Stimulated activated CD8-positive, alpha-beta memory T cell treated with anti-CD3 and anti-CD28 coated beads, Interleukin-7, amount 100 ng/mL, for 24 hours (primary cell): Measurements from ENCODE around the gene JPT2.

Experiments
- DNase-seq: peaks from one replicate; pipeline ENCODE4 v3.0.0-alpha.2; 2020; ENCODE audit warnings: low read depth

The JPT2 gene

DNA sequence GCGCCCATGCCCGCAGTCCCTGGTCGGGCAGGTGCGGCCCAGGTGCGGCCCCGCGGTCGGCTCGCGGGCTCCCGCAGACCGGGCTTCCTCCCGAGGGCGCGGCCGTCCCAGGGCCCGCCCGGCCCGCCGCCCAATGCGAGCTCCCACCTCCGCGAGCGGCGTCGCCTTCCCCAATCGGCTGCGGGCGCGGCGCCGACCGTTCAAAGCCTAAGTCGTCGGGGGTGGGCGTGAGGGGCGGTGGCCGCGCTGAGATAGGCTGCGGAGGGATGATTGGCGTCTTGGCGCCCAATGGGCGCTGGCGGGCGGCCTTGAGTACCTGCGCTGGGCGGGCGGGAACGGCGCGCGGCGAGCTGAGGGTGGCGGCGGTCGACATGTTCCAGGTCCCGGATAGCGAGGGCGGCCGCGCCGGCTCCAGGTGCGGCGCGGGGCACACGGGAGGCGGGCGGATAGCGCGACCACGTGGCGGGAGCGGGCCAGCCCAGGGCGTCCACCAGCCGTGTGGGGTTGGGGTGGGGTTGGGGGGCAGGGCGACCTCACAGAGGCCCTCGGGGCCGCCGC lies at the start of gene JPT2:
JPT2 (plus strand) TSS at position 338 of the 558 bp plus-strand sequence; CDS start at position 372, 34 bp downstream.
- peak; percentile 92 for DNase-seq

GRCh38 chr16:1630450-1631213 lies 47.4 kb upstream of the JPT2 start:
- DNase-seq: no peak

- DNase-seq: no peak
Measured at GRCh38 chr16:1631230-1631629, 46.8 kb upstream of the JPT2 start.

DNA sequence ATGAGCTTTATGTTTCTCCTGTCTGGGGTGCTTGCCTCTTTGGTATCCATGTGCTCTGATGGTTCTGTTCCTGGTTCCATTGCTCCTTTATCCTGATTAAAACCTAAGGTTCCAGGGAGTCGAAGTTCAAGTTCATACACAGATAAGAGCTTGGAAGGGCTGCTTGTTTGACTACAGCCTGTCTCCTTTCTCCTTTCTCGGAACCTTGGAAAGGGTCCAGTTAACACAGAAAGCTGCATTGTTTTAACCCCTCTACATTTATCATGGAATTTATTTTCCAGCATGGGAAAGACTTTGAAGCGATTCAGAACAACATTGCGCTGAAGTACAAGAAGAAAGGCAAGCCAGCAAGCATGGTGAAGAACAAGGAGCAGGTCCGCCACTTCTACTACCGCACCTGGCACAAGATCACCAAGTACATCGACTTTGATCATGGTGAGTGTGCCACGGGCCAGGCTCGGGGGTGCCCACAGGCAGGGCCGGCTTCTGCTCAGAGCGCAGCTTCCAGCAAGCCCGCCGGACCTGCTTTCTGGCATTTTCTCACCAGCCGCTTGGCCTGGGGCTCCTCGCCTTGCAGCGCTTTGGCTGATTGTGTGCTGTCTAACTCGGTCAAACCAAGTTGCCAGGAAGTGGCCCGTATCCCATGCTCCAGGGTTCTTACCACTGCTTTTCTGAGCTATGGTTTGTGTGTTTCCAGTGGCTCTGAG lies 46.0 kb upstream of the JPT2 start:
- DNase-seq: no peak

DNA sequence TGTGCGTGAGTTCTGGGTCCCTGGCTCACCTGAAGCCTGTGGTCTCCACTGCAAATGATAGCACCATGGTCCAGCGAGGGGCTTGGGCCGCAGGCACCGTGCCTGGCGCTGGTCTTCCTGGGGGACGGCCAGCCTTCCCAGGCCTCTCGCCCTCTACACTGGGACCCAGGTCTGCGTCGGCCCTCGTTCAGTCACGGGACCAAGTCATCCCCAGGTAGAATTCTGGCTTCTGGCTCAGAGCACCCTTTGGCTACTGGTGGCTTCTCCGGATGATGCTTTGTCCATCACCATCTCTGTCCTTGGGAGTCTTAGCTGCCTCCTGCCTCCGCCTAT lies 45.5 kb upstream of the JPT2 start:
- no peak for DNase-seq

DNA sequence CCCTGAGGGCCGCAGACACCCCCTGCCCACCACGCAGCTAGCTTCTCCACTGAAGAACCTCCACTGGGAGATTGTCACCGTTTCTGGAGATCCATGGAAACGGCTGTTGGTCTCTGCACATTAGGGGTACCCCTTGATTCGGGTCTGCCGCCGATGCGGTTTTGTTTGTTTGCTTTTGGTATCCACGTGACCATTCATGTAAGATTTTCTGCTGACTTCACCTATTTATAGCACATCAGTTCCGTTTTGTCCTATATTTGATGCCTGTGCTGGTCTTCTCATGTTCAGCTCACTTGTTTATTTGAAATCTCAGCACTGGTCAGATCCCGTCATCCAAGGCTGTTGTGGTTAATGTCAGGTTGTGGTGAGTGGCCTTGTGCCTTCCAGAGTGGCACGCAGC lies 44.8 kb upstream of the JPT2 start:
- no peak for DNase-seq

DNA sequence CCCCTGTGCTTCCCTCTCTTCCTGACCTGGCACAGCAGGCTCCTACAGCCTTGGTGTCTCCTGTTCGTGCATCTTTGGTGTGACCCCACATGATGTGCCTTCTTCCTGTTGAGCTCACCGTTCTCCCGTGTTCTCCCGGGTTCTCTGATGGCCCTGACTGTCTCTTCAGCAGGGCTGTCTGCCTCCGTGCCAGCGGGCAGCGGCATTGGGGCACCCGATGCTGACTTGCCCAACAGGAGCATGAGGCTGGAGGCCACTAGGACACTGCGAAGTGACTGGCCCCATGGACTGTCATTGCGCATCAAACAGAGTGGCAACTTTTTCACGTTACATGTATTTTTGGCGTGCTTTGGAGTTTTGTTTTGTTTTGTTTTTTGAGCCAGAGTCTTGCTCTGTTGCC lies 43.5 kb upstream of the JPT2 start:
- no peak for DNase-seq

DNA sequence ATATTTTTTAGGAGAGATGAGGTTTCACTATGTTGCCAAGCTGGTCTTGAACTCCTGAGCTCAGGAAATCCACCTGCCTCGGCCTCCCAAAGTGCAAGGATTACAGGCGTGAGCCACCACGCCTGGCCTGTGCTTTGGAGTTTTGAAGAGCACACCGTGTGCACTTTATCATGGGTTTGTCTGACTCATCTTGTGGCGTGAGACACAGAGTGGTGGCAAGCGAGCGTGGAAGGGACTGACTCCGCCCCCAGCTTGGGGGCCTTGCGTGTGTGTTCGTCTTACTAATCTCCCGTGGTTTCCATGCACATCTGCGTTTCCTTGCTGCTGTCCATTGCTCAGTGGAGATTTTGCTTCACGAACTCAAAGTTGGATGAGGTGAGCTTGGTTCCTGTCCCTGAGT lies 43.0 kb upstream of the JPT2 start:
- no peak for DNase-seq

- DNase-seq: no peak
Measured at GRCh38 chr16:1637526-1637925, 40.6 kb upstream of the JPT2 start.

GRCh38 chr16:1638757-1639156 lies 39.3 kb upstream of the JPT2 start:
- DNase-seq: no peak

DNA sequence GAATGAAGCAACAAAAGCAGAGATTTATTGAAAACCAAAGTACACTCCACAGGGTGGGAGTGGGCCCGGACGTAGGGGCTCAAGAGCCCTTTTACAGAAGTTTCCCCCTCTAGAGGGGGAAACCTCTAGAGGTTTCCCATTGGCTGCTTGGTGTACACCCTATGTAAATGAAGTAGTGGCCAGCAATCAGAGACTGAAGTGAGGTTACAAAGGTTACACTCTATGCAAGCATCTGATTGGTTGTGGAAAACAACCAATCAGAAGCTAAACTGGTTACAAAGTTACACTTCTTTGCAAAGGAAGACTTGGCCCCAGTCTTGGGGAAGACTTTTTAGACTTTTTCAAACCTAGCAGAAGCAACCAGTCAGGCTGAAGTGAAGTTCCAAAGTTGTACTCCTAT lies 38.8 kb upstream of the JPT2 start:
- DNase-seq: no peak

DNA sequence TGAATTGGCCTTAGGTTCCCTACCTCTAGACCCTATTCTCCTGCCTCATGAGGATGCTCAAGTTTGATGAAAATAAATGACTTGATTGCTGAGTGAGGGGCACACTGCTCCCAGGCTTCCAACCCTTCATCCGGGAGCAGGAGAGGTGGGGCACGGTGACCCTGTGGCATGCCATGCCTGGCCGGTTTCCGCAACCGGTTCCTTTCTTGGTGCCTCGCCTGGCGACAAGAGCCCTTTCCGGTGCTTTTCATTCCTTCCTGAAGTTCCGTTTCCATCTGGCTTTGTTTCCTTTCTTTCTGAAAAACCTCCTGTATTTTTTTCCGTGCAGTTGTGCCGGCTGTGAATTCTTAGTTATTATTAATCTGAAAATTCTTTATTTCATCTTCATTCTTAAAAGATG lies 38.2 kb upstream of the JPT2 start:
- no peak for DNase-seq

DNA sequence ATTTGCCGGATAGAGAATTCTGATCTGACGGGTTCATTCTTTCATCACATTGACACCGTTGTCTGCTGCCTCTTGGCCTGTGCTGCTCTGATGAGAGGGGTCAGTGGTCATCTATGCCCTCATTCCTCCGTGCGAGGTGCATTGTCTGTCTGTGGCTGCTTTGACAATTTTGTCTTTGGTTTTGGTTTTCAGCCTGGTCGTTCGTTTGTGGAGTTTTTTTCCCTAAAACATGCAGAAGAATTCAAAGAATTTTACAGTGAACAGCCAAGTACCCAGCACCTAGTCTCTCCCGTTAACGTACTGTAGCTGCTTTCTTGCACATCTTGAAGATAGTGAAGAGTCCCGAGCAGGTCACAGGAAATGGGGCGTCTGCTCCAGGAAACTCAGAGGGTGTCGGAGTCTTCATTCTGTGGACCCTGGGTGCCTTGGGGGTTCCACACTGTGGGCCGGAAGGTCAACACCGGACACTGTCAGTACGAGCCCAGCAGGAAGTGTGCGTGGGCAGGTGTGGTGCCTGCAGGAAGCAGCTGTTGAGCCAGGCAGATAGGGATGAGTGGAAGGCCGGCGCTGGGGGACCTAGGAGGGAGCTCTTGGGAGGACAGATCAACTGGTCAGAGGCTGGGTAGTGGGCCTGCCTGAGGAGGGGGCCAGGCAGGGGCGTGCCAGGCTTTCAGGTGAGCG lies 37.7 kb upstream of the JPT2 start:
- no peak for DNase-seq

DNA sequence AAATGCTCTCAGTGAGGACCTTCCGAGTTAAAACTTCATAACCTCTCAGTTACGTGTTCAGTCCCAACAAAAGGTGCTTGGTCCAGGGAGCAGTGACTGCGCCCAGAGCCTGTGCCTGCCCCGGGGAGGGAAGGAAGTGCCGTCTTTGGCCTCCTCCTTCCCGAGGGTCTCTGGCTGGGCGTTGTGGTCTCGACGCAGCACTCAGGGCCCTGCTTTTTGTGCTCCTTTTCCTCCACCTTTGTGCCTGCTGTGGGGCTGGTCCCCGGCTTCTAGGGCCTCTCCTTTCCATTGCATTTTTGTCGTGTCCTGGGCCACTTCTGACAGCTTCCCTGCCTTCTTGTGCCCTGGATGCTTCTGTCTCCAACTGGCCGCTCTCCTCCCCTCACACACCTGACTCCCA lies 36.8 kb upstream of the JPT2 start:
- DNase-seq: no peak

DNA sequence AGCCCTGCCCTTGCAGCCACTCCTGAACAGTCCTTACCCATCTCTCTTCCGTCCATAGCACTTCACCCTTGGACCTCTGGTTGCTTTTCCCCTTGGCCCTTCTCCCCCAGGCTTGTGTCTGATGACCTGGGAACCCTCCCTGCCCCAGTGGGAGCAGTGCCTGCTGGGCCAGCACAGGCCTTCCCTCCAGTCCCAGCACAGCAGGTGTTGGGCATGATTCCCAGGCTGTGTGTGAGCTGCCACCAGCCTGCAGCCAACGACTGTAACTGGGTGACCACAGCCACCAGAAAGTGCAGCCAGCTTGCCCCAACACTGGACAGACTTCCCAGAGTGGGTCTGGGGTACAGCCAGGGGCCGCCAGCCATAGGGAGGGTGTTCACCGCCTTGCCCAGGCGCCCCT lies 35.9 kb upstream of the JPT2 start:
- no peak for DNase-seq

- DNase-seq: no peak
Measured at GRCh38 chr16:1642753-1643152, 35.3 kb upstream of the JPT2 start.

DNA sequence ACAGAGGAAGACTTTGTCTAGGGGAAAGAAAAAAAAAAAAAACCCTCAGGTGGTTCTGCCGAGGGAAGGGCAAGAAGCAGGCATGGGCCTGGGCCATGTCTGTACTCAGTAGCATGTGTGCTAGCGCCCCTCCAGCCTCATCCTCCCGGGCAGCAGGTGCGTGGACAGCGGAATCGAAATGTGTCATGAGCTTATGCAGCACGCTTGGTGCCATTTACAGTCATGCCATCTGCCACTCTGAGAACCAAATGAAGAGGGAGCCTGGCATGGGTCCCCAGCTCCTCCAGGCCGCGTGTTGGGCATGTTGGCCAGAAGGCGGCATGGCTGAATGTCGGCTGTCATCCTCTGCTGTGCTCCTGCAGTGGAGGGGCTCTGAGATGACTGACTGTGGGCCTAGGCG lies 34.6 kb upstream of the JPT2 start:
- DNase-seq: no peak

DNA sequence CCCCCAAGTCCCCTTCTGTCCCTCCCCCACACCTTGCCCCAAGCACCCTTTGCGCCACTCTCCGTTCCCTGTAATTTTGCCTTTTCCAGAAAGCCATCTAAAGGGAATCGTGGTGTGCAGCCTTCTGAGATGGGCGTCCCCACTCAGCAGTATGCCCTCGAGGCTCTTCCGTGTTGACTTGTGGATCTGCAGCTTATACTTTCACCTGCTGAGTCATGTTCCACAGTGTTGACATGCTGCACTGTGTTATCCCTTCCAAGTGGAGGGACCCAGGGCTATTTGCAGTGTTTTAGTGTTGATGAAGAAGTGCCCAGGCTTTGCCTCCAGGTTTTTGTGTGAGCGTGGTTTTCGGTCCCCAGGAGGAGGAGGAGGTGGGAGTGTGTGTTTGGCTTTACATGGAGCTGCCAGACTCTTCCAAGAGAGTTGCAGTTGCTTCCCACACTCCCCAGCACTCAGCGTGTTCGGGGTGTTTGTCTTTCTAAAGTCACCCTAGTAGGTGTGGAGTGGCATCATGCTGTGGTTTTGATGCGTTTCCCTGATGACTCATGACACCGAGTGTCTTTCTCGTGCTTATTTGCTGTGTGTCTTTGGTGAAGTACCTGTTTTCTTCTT lies 32.1 kb upstream of the JPT2 start:
- DNase-seq: peak; percentile 9

DNA sequence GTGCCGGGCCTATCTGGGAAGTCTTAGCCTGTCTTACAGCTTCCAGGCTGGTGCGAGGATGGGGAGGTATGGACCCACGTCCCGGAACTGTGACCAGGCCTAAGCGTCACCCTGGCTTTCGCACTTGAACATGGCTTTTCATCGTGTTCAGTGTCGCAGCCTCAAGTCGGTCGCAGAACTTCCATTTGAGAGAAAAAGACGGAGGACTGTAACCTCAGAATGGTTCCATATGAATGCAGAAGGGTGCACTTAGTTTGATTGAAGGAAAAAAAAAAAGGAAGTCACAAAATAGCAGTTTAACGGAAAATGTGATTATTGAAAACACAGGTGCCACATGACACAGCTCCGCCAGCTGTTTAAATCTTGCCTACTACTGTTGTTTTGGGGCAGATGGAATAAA lies 30.2 kb upstream of the JPT2 start:
- DNase-seq: no peak

GRCh38 chr16:1650131-1650530 lies 27.9 kb upstream of the JPT2 start:
- DNase-seq: no peak

- no peak for DNase-seq
Measured at GRCh38 chr16:1651094-1651973, 26.7 kb upstream of the JPT2 start.

DNA sequence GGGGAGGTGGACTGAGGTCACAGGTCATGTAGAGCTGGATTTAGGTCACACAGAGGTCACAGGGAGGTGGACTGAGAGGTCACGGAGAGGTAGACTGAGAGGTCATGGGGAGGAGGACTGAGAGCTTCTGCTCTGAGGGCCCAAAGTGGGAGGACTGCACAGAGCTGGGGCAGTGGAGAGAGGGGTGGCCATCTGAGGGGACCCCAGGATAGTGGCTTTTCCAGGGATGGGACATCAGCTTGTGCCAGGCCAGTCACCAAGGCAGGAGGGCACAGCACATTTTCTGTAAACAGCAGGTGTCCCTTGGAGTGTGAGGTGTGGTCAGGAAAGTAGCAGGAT lies 26.1 kb upstream of the JPT2 start:
- no peak for DNase-seq
